OCI-LY7 (cell line): ENCODE measurements around the gene IFNGR1.

Source experiments
- CTCF ChIP-seq: fragments of 200-600 bp; sonication (generic); conservative IDR thresholded peaks from 2 replicates; pipeline ENCODE4 v1.5.1; 2014; ENCODE audit warnings: mild to moderate bottlenecking, antibody characterized with exemption, low read length, moderate library complexity, mixed read lengths
- EZH2phosphoT487 ChIP-seq: fragments of 200-600 bp; sonication (generic); IDR thresholded peaks from 2 replicates; pipeline ENCODE4 v1.6.1; 2018; ENCODE audit warnings: low read depth, borderline replicate concordance, mild to moderate bottlenecking, mixed run types, antibody characterized with exemption, low read length, moderate library complexity, mixed read lengths

GRCh38 chr6:137268911-137269310 lies 49.7 kb upstream of the IFNGR1 start:
- TF ChIP-seq CTCF (no peak), EZH2phosphoT487 (no peak)
